LoVo (cell line): ENCODE data around the gene SNRPA.

Source experiments
- DNase-seq: peaks from one replicate; pipeline ENCODE4 v3.0.0-alpha.2; 2016; ENCODE audit warnings: low spot score

The SNRPA gene

GRCh38 chr19:40750874-40751537 lies at the start of gene SNRPA:
TSS of gene SNRPA (plus strand) at chr19:40751203. CDS start at chr19:40751409, 206 bp downstream.
- peak; percentile 97 for DNase-seq

- no peak for DNase-seq
These were observed 49.2 kb upstream of the SNRPA start for GRCh38 chr19:40701758-40702157.

GRCh38 chr19:40702337-40703012 lies 48.5 kb upstream of the SNRPA start:
- DNase-seq: no peak

GRCh38 chr19:40703029-40703755 lies 47.8 kb upstream of the SNRPA start:
- no peak for DNase-seq

- no peak for DNase-seq
These were observed 46.3 kb upstream of the SNRPA start for GRCh38 chr19:40704491-40705361.

GRCh38 chr19:40705362-40705651 lies 45.7 kb upstream of the SNRPA start:
- DNase-seq: no peak

- no peak for DNase-seq
These were observed 44.9 kb upstream of the SNRPA start for GRCh38 chr19:40705950-40706619.

- no peak for DNase-seq
These were observed 43.4 kb upstream of the SNRPA start for GRCh38 chr19:40707615-40708014.

- no peak for DNase-seq
These were observed 41.2 kb upstream of the SNRPA start for GRCh38 chr19:40709817-40710216.

- DNase-seq: no peak
These were observed 37.1 kb upstream of the SNRPA start for GRCh38 chr19:40713939-40714338.

GRCh38 chr19:40714441-40715299 lies 36.3 kb upstream of the SNRPA start:
- DNase-seq: peak; percentile 92

- peak; percentile 68 for DNase-seq
These were observed 34.9 kb upstream of the SNRPA start for GRCh38 chr19:40716031-40716481.

GRCh38 chr19:40716482-40717324 lies 34.3 kb upstream of the SNRPA start, which contains the start of the genes COQ8B and ITPKC:
TSS of gene COQ8B (minus strand) at chr19:40716886. CDS start at chr19:40714632, 2,254 bp downstream.
TSS of gene ITPKC (plus strand) at chr19:40717112. CDS start at chr19:40717136, 24 bp downstream.
- DNase-seq: peak; percentile 94

- no peak for DNase-seq
These were observed 33.6 kb upstream of the SNRPA start for GRCh38 chr19:40717325-40717879.

- peak; percentile 18 for DNase-seq
These were observed 32.9 kb upstream of the SNRPA start for GRCh38 chr19:40717880-40718773.

GRCh38 chr19:40718774-40719391 lies 32.1 kb upstream of the SNRPA start:
- DNase-seq: peak; percentile 82

- DNase-seq: no peak
These were observed 31.5 kb upstream of the SNRPA start for GRCh38 chr19:40719414-40719894.

- no peak for DNase-seq
These were observed 29.9 kb upstream of the SNRPA start for GRCh38 chr19:40721140-40721486.
